Measurements from ENCODE around the gene MYO18B. TPM values are rescaled to one million over a fixed set of nuclear protein-coding genes. Genes with fewer than 3 reads are reported as not detected.

The MYO18B gene
- total RNA-seq, 2 experiments from 2014 or later = 1.6 to 2.1 TPM

DNA sequence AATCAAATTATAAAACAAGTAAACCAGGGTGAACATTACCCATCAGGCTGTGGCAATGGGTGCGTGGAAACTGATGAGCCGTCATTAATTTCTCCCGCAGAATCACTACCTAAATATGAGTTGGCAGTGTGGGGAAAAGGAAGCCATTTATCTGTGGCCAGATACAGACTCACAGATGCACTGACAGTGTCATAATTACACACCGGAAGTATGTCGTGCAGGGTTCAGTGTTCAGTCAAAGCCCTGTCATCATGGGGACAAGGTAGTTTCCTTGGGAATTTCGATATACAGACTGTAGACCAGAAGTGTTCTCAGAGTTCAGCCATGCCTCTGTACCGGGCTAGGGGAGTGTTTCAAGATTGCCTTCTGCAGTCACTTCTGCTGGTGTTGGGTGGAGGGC is 308.1 kb downstream of the MYO18B start:
- Mint-ChIP-seq H3K27ac (no peak overlapping the region), H3K4me1 (no peaks in the 10 kb centered on the region), H3K4me3 (no peak overlapping the region), H3K9me3 (no peaks in the 10 kb centered on the region), H3K27me3 (peaks cover 27% of the 10 kb centered on the region), H3K36me3 (no peaks in the 10 kb centered on the region)
- DNase-seq = no peak

DNA sequence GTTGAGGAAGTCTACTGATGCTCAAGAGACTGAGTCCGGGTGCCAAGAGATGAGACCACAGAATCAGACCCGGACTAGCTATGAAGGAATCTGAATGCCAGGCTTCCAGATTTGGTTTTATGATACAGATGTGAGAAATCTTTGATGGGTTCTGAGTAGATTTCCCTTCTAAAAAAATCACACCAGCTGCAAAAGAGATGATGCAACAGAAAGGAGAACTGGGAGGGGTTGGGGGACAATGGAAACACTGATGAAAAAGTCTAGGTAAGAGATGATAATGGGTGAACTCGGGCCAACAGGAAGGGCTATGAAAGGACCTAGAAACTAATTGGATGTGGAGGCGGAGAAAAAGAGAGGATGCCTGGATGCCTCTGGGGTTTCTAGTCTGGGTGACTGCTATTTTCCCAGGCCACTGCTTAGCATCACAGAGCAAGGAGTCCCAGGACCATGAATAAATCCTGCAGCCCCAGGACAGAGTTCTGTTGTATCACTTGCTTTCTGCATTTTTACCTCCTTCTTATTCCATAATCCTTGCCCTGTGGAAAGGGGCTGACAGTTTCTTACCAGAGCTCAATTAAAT is 311.8 kb downstream of the MYO18B start:
- no peak overlapping the region for H3K27ac Mint-ChIP-seq
- DNase-seq = no peak
- no peaks in the 10 kb centered on the region for H3K36me3 Mint-ChIP-seq
- H3K27me3 Mint-ChIP-seq = peaks cover 34% of the 10 kb centered on the region
- H3K4me1 Mint-ChIP-seq = no peaks in the 10 kb centered on the region
- H3K4me3 Mint-ChIP-seq = no peak overlapping the region
- H3K9me3 Mint-ChIP-seq = no peaks in the 10 kb centered on the region

DNA sequence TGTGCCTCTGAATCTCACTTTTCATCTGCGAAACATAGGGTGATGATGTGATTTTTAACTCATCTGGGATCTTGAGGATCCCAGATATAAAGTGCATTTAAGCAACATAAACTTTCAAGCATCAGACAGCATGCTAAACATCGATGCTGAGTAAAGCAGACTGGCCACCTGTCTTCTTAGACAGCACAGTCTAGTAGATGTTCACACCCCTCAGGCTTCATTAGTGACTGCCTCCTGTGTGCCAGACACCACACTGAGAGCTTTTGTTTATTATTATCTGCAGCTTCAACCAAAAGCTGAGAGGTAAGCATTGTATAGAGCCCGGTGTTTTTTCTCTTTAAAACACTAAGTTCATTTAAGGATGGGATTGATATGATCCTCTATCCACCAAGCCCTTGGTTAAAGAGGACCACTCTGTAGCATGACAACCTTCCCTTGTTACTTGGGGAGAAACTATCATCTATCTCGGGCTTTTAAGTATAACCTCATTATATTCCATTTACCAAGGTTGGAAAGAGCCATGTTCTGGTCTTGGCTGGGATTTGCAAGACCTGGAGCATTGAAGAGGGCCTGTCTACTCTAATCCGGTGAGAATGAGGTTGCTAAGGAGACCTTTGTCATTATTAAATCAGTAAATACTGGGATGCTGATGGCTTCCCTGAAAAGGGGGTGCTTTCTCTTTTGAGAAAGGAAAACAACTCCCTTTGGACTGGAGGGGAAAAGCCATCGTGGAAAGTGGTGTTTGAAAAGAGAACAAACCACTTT is 313.0 kb downstream of the MYO18B start:
- no peaks in the 10 kb centered on the region for H3K9me3 Mint-ChIP-seq
- DNase-seq = no peak
- H3K27me3 Mint-ChIP-seq = peaks cover 31% of the 10 kb centered on the region
- H3K4me1 Mint-ChIP-seq = no peaks in the 10 kb centered on the region
- H3K27ac Mint-ChIP-seq = no peak overlapping the region
- H3K36me3 Mint-ChIP-seq = no peaks in the 10 kb centered on the region
- no peak overlapping the region for H3K4me3 Mint-ChIP-seq

DNA sequence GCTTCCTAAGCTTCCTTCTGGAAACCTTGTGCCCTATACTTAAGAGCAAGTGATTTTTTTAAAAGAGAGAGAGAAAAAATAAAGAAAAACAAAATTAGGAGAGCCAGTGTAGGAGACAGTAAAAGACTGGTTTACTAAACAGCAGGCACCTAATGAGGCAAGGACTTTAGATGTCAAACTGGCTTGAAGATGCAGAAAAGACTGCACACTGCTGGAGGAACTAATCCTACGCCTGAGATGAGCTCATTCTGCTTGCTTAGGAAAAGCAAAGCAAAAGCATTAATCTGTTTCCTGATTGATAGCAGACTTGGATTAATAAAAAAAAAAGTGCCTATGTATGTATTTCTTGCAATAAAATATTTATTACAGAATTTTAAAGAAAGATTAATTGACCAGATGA is 313.7 kb downstream of the MYO18B start:
- H3K9me3 Mint-ChIP-seq = no peaks in the 10 kb centered on the region
- H3K4me1 Mint-ChIP-seq = no peaks in the 10 kb centered on the region

DNA sequence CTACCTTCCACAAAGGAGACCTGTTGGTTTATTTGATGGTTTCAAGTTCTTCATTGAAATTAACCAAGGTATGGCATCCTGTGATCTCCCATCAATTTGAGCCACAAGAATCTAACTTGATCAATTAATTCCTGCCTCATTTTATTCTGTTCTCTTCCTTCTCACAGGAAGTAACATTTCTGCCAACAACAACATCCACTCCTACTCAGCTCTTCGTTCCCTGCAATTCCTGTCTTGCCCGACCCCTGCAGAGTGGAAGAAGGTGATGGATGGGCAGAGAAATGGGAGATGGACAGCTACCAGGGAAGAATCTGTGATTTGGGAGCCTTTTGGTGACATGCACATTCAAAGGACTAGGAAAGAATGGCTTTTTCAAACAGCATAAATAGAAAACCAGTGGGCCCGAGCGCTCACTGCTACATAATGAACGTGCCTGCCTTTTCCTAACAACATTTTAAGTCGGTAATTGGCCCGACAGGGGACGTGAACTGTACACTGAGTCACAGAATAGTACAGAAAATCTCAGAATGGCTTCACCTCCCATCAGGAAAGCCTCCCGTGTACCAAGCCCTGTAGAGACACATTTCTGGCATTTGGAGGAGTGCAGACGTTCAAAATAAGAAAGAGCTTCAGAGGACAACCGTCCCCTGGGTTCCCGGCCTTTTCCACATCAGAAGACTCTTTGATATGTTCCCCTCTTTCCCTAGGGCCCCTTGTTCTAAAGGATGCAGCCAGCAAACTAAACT is 314.6 kb downstream of the MYO18B start:
- Mint-ChIP-seq H3K9me3 (no peaks in the 10 kb centered on the region), H3K27me3 (peaks cover 28% of the 10 kb centered on the region), H3K36me3 (no peaks in the 10 kb centered on the region), H3K27ac (no peak overlapping the region), H3K4me1 (no peaks in the 10 kb centered on the region), H3K4me3 (no peak overlapping the region)
- no peak for DNase-seq

More for the DNA sequence above, 313.7 kb downstream of the MYO18B start:
- no peaks in the 10 kb centered on the region for H3K36me3 Mint-ChIP-seq
- H3K4me3 Mint-ChIP-seq = no peak overlapping the region
- peaks cover 34% of the 10 kb centered on the region for H3K27me3 Mint-ChIP-seq
- DNase-seq = no peak
- no peak overlapping the region for H3K27ac Mint-ChIP-seq

DNA sequence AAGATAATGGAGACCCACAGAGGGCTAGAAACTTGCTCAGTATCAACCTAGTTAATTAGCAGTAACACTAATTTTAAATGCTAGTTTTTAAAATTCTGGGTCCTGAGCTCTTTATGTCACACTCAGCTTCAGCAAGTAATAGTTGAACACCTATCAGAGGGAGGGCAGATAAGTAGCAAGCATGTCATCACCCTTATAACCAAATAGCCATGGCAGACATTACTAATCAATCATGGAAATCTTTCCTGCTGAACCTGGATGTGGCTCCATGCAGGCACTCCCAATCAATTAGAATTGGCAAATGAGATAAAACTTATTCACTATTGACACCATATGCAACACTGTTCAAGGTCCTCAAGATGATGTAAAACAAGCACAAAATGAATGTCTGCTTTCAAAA is 315.7 kb downstream of the MYO18B start:
- no peak overlapping the region for H3K4me3 Mint-ChIP-seq
- peaks cover 18% of the 10 kb centered on the region for H3K27me3 Mint-ChIP-seq
- DNase-seq = no peak
- no peaks in the 10 kb centered on the region for H3K4me1 Mint-ChIP-seq
- no peaks in the 10 kb centered on the region for H3K9me3 Mint-ChIP-seq
- H3K27ac Mint-ChIP-seq = no peak overlapping the region
- H3K36me3 Mint-ChIP-seq = no peaks in the 10 kb centered on the region

DNA sequence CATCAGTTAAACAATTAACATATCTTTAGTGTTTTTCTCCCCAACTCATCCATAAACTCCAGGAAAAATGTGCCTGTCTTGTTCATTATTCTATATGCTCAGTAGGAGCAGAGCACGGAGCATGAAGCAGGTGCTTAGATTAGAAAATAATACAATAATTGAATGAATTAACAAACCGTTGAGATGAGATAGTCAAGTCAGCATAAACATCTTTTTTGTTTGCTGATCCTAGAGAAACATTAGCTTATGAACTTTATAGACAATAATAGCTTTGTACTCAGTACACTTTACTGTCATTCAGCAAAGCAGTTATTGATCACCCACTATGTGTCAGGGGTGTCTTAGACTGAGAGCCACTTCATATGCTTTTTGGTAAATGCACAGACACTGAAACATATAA is 322.1 kb downstream of the MYO18B start:
- Mint-ChIP-seq H3K4me3 (no peak overlapping the region), H3K27me3 (peaks cover 18% of the 10 kb centered on the region), H3K36me3 (no peaks in the 10 kb centered on the region), H3K27ac (no peak overlapping the region), H3K9me3 (no peaks in the 10 kb centered on the region), H3K4me1 (no peaks in the 10 kb centered on the region)
- DNase-seq = no peak

DNA sequence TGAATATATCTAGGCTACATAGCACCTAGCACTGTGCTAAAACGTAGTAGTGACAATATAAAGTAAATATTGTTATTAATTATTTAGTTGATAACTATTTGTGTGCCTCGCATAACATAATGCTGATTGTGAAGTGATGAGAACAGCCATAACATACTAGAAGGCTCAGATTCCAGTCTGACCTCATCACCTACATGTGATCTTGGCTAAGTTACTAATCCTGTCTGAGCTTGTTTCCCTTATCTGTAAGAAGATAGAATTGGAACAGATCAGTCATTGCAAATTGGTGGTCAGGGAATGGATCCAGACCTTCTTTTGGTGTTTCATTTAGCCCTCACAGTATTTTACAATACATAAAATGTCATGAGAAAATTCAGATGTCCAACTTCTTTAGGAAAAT is 323.9 kb downstream of the MYO18B start:
- Mint-ChIP-seq H3K4me1 (no peaks in the 10 kb centered on the region), H3K4me3 (no peak overlapping the region), H3K9me3 (no peaks in the 10 kb centered on the region), H3K36me3 (no peaks in the 10 kb centered on the region), H3K27ac (no peak overlapping the region), H3K27me3 (peaks cover 17% of the 10 kb centered on the region)
- DNase-seq = no peak

DNA sequence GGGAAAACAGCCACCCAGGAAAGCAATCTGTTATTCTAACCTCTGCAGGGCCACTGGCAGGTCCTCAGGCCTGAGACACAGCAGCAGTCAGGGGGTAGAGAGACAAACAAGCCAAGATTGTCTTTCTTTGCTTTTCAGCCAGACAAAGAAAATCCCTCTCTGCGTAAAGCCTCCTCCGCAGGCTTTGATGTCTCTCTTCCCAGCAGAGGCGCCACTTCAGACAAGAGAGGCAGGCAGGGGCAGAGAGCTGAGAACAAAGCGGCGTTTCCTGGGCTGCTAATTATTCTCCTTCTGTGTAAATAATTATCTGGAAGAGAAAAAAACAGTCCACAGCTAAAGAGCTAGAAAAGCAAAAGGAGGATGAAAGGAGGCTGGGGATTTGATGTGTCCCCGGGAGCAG is 324.5 kb downstream of the MYO18B start:
- Mint-ChIP-seq H3K27me3 (peaks cover 17% of the 10 kb centered on the region), H3K4me3 (no peak overlapping the region), H3K4me1 (no peaks in the 10 kb centered on the region), H3K27ac (no peak overlapping the region), H3K36me3 (no peaks in the 10 kb centered on the region), H3K9me3 (no peaks in the 10 kb centered on the region)
- DNase-seq = no peak

DNA sequence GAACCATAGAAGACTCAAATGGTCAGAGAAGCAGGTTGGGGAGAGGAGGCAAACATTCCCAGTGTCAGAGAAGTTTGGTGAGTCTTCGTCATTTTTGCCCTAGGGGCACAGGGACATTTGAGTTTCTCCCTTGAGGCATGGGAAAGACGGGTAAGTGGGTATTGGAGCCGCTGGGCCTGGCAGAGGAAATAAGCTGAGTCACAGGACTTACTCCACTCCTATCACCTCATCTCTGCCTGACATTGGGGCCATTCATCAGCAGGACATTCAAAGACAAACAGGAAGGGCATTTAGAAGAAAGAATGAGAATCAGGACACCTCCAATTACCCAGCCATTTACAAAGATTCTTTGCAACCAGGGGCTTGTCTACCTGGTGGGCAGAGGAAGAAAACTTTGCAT is 326.6 kb downstream of the MYO18B start:
- Mint-ChIP-seq H3K27me3 (peaks cover 20% of the 10 kb centered on the region), H3K4me3 (no peak overlapping the region), H3K27ac (no peak overlapping the region), H3K36me3 (no peaks in the 10 kb centered on the region), H3K4me1 (no peaks in the 10 kb centered on the region), H3K9me3 (no peaks in the 10 kb centered on the region)
- no peak for DNase-seq

DNA sequence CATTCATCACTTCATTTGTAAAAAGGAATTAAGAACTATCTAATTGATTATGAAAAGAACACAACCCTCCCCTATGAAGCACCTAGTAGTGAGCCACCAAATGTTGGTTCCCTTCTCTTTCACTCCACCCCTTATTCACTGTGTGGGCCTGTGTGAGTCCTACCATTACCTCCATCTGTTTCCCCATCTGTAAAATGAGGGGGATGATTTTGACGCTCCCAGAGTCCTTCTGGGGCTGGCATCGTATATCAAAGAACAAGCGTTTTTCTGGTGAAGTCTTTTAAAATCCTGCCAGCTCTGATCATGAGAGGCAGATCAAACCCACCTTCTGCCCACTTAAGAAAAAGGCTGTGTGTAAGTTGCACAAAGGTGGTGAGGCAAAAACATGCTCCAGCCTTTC is 330.6 kb downstream of the MYO18B start:
- H3K27me3 Mint-ChIP-seq = peaks cover 24% of the 10 kb centered on the region
- no peaks in the 10 kb centered on the region for H3K4me1 Mint-ChIP-seq
- no peaks in the 10 kb centered on the region for H3K36me3 Mint-ChIP-seq
- no peaks in the 10 kb centered on the region for H3K9me3 Mint-ChIP-seq
- no peak overlapping the region for H3K4me3 Mint-ChIP-seq
- no peak overlapping the region for H3K27ac Mint-ChIP-seq
- no peak for DNase-seq

DNA sequence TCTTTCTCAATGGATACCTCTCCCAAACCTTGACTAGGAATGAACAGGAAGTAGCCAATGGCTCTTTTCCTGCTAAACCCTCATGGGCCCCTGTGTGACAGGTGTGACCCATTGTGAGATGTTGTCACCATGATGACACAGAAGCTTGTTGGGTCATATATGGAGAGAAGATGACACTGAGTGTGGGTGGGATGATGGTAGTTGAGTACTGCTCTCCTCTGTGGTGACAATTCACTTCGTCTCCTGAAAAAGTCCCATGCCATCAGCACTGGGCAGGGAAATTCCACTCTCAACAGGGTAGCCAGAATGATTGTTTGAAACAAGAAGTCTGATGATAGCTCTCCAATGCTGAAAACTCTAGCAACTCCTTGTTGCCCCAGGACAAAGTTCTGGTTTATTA is 333.3 kb downstream of the MYO18B start:
- Mint-ChIP-seq H3K27me3 (peaks cover 20% of the 10 kb centered on the region), H3K36me3 (no peaks in the 10 kb centered on the region), H3K9me3 (no peaks in the 10 kb centered on the region), H3K4me3 (no peak overlapping the region), H3K27ac (no peak overlapping the region), H3K4me1 (no peaks in the 10 kb centered on the region)
- no peak for DNase-seq

DNA sequence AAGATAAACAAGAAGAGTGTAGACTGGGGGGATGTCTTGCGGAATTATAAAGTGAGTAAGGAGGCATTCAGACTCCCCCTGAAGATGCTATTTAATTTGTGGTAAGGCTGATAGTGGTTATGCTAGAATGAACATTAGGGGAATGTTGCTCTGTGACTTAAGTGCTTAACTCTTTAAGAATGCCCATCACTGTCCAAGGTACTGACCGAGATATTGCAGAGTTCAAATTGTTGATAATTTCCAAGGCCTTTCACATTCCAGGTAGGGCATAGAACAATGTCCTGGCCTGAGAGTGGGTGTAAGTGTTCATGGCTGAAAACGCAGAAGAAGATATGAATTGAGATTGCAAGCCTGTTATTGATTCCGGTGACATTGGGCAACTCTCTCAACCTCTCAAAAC is 337.0 kb downstream of the MYO18B start:
- no peaks in the 10 kb centered on the region for H3K4me1 Mint-ChIP-seq
- DNase-seq = no peak
- H3K36me3 Mint-ChIP-seq = no peaks in the 10 kb centered on the region
- H3K4me3 Mint-ChIP-seq = no peak overlapping the region
- no peak overlapping the region for H3K27ac Mint-ChIP-seq
- H3K27me3 Mint-ChIP-seq = peaks cover 8% of the 10 kb centered on the region
- no peaks in the 10 kb centered on the region for H3K9me3 Mint-ChIP-seq

All from activated naive CD8-positive, alpha-beta T cell treated with anti-CD3 and anti-CD28 coated beads for 36 hours (primary cell).